SH-SY5Y (cell line): ENCODE data around the gene CLDN16.

Source experiments
- GATA2 ChIP-seq: IDR thresholded peaks from 2 replicates; pipeline ENCODE4 v1.6.1; 2011; ENCODE audit warnings: mild to moderate bottlenecking, low read depth, low read length
- GATA3 ChIP-seq: IDR thresholded peaks from 2 replicates; pipeline ENCODE4 v1.6.1; 2011; ENCODE audit warnings: low read depth, mild to moderate bottlenecking, low read length, moderate library complexity

GRCh38 chr3:190339130-190339529, 48.8 kb upstream of the CLDN16 start:
- TF ChIP-seq GATA2 (no peak), GATA3 (no peak)
